HG03196 (cell line): Measurements from ENCODE around the gene ATP2C1.
A peak's percentile ranks its signal among the peaks of the same experiment; 100 is the strongest.

Source experiments
- ATAC-seq: cut with Tn5 transposase; IDR thresholded peaks from one replicate; pipeline ENCODE4 v1.9.1; 2021; ENCODE audit not compliant: unreplicated experiment

The ATP2C1 gene

DNA sequence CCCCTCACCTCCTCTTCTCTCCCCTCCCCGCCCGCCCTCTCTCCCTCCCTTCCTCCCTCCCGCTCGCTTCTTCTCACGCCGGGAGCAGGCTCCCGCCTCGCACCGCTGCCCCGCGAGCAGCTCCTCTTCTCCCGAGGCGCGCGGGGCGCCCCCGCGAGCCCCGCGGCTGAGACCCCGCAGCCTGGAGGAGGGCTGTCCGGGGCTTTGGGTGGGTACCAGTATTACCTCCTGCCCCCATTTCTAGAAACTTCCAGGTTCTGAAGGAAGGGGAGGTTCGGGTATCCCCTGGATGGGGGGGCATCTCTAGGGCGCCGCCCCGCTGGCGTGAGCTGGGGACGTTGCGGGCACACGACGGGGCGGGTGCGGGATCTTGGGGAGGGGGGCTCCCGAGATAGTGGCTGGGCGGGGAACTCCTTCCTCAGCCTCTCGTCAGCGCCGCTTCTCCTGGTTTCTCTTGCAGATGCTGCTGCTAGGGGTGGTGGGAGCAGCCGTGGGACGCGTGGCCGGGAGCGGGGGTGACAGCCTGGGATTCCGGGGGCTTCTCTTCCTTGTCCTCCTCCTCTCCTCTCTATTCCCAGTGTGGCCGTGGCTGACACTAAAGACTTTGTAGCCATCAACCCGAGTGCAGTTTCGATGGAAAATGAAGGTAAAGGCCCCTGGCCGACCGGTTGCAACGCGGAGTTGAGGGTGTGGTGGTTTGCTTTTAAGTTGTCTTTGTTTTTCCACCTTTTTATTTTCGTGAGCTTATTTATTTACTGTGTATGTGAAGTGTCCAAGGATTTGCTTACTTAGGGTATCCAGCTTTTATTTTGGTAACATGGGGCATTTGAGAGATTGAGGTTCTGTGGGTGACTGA, 474 bp downstream of the ATP2C1 start:
- peak; percentile 12 for ATAC-seq

GRCh38 chr3:130894986-130895280, 1.0 kb downstream of the ATP2C1 start:
- no peak for ATAC-seq

GRCh38 chr3:130895690-130896488, 2.0 kb downstream of the ATP2C1 start:
- ATAC-seq, result no peak

DNA sequence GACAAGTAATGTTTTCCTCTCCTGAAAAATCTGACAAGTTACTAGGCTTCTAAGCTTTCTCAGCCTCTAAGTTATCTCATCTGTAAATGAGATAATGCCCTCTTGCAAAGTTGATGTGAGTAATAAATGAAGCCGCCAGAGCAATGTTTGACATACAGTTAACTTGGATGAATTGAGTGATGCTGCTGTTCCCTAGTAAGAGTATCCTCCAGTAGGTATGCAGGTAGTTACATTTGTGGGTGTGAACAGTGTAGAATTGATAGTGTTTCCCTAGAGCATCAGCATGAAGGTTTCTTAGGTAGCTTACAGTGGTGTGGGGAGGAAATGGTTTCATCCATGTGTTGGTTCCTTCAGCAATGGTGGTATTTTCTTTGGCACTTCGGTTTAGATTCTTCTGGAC, 3.4 kb downstream of the ATP2C1 start:
- ATAC-seq, result no peak

GRCh38 chr3:130900959-130901358, 7.1 kb downstream of the ATP2C1 start:
- ATAC-seq, result no peak

- ATAC-seq, result no peak
Measured at GRCh38 chr3:130901463-130902204, 7.8 kb downstream of the ATP2C1 start.

DNA sequence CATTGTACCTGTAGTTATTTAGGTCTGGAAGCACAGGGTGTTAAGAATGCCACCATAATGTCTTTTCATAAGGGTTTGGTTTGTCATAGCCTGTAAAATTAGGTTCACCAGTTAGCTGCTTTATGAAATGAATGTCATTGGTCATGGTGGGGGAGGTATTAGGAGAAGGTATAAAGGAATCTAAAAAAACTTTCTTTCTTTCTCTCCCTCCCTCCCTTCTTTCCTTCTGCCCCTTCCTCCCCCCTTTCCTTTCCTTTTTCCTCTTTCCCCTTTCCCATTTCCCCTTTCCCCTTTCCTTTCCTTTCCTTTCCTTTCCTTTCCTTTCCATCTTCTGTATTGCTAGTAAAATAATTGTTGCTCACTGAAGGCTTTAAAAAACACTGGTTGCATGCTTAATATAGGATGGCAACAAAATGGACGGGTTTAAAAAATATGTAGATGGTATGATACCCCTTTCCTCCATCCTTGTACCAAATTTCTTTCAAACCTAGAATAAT, 9.6 kb downstream of the ATP2C1 start:
- no peak for ATAC-seq

DNA sequence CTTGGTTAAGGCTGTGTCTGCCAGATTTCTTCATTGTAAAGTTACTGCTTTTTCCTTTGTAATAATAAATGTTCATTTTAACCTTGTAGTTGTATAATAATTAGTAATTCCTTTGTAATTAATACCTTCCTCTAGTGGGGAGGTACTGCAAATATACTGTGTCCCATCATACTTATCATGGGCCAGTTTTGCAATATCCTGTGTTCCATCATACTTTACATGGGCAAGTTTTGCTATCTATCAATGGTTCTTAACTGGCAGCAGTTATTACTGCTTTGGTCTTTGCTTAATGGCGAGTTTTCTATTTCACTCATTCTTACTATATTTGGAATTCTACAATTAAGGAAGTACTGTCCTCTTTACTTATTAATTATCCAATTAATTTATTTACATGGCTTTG, 10.6 kb downstream of the ATP2C1 start:
- no peak for ATAC-seq

GRCh38 chr3:130905551-130905950, 11.7 kb downstream of the ATP2C1 start:
- ATAC-seq, result no peak

DNA sequence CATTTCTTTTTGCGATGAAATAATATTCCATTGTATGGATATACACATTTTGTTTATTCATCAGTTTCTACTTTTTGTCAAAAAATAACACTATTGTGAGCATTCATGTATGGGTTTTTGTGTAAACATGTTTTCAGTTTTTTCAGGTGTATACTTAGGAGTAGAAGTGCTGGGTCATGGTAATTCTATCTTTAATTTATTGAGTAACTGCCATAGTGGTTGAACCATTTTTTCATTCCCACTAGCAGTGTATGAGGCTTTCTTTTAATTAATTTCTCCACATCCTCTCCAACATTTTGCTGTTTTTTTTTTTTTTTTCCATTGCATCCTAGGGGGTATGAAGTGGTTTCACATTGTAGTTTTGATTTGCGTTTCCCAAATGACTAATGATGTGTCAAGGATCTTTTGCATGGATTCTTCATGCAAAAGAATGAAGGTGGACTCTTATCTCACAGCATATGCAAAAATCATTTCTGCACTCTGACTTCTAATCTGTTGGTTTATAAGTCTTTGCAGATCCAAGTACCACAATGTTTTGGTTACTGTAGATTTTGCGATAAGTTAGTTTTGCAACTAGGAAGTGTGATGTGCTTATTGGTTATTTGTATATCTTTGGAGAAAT, 12.6 kb downstream of the ATP2C1 start:
- ATAC-seq, result no peak

- ATAC-seq, result no peak
Measured at GRCh38 chr3:130907500-130907899, 13.6 kb downstream of the ATP2C1 start.

GRCh38 chr3:130907966-130908365, 14.1 kb downstream of the ATP2C1 start:
- ATAC-seq, result no peak

DNA sequence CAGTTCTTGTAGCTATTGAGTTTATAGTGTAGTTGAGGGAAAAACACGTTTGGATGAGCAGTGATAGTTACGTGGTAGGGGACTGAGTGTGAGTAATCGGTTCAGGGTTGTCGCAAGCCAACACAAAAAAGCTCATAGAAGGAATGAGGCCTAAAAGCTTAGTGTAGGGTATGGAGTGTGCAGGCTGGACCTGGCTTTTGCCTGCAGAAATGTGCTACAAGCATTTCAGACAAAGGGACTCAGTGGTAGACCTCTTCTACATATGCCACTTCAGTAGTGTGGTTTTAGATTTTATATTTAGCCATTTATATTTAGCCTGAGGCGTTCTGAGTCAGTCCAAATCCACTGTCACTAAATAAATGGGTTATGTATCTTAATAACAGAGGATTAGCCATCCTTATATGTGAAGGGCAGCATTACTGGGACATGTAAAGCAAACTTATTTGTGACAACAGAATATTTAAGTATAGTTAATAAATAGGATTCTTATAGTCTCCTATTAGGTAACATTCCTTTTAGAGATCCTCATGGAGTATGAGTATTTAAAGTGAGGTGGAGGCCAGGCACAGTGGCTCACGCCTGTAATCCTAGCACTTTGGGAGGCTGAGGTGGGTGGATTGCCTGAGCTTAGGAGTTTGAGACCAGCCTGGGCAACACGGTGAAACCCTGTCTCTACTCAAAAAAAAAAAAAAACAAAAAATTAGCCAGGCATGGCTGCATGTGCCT, 21.8 kb downstream of the ATP2C1 start:
- ATAC-seq, result no peak

DNA sequence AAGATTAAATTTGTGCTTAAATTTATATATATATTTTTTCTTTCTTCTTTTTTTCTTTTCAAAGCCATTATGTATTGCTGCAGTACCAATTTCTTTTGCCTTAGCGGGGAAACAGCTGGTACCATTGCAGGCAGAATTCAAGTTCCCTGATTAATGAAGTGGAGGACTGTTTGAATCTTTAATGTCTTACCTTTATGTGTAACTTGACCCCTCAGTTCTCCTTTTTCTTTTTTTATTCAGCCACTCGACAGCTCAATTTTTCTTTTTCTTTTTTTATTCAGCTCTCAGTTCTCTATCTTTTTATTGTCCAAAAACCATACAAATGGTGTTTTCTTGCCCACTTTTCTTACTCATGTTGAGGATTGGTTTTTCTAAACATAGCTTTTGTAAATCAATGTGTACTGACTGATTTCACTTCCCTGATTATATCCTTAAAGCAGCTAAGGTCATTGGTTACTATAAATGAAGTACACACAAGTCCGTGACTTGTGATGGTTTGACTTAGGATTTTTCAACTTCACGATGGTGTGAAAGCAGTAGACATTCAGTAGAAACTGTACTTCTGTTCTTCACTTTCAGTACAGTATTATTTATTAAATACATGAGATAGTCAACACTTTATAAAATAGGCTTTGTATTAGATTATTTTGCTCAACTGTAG, 22.8 kb downstream of the ATP2C1 start:
- peak; percentile 68 for ATAC-seq

DNA sequence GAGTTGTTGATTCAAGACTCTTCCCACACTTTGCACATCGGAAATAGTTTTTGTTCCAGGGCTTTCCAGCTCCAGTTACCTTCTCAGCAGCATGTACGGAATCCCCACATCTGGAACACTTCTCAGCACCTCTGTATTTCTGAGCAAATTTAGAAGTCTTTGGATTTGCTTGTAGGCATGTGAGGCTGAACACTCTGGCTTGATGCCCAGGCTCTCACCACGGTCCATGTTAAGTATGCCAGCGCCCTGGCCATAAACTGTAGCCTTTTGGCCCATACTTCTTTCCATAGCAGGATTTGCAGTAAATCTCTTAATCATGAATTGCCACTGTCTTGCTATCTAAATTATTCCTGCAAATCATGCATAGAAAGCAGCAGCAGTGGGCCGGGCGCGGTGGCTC, 24.4 kb downstream of the ATP2C1 start:
- no peak for ATAC-seq

DNA sequence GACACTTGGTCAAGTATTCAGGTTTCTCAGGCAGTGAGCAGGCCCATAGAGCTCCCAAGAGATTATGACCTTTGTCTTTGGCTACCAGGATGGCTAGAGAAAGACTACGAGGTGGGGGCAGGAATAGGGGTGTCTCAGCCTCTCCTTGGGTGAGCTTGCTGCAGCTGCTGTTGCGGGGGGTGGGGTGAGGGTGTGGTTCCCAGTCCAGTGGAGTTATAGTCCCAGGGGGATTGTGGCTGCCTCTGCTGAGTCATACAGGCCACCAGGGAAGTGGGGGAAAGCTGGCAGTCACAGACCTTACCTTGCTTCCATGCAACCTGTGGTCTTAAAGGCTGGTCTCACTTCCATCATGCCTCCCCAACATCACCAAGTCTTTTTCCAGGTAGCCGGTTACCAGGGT, 31.7 kb downstream of the ATP2C1 start:
- ATAC-seq, result peak; percentile 69

- ATAC-seq, result no peak
Measured at GRCh38 chr3:130926504-130926903, 32.6 kb downstream of the ATP2C1 start.

- ATAC-seq, result no peak
Measured at GRCh38 chr3:130929804-130930203, 35.9 kb downstream of the ATP2C1 start.

DNA sequence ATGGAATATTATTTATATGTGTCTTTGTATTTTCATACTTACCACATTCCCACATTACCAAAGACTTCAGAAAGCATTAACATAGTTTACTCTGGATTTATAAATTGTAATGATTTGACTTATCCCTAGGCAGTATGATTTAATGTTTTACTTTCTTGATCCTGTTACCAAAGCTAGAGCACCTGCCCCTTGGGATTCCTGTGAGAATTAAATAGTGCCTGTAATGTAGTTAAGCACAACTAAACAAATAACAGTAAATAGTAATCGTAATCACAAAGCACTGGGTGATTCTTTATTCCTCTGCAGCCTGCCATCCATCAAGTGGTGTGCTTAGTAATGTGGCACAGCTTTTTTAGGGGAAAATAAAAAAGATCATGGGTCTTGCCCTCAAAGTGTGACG, 39.1 kb downstream of the ATP2C1 start:
- no peak for ATAC-seq

- ATAC-seq, result no peak
Measured at GRCh38 chr3:130933801-130934345, 40.0 kb downstream of the ATP2C1 start.
